ENCODE results near the gene HS6ST1. TPM values are rescaled to one million over a fixed set of nuclear protein-coding genes. Genes with fewer than 3 reads are reported as not detected.

Gene HS6ST1
- total RNA-seq, 1 experiment from 2014 or later: 22.0 TPM

DNA sequence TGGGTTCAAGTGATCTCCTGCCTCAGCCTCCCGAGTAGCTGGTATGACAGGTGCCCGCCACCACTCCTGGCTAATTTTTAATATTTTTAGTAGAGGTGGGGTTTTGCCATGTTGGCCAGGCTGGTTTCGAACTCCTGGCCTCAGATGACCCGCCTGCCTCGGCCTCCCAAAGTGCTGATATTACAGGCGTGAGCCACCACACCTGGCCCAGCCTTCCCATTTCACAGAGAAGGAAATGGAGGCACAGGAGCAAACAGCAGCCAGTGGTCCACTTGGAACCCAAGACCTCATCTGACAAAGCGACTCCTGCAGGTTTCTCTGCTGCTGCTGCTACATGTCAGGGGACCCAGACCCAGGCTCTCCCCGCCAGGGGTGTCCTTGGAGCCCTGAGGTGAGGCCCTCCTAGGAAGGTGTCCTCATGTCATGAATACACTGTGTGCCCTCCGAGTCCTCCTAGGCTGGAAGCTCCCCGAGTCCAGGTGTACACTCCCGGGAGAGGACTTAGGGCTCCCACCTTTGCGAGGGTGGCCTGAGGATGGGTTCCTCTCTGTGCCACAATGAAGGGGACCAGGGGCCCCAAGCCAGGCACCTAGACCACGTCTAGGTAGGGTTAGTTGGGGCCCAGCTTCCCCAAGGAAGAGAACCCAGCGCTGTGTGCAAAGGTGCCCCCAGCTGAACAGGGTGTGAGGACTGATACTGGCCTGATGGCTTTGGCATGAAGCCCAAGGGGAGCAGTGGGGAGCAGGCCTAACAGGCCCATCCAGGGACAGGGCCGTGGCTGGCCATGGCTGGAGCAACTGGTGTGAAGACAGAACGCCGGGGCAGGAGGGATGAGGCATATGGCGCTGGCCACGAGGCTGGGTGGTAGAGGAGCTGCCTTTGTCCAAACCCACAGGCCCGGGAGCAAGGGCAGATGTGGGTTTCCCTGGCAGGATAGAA lies 56.1 kb downstream of the HS6ST1 start:
- BruUV-seq (replicated peaks): no TSS peak
- H3K4me3 ChIP-seq (ENCODE audit: low read depth in 2 of 2, low read length in 2 of 2): no peak overlapping the region
- intact Hi-C loops (cut with micrococcal nuclease; ENCODE audit: unreplicated experiment) (no loop called here), in situ Hi-C loops (cut with HindIII; ENCODE audit: low pct_unique_long_range_greater_than_20kb, low sequenced_read_pairs) (no loop called here)
- H3K36me3 ChIP-seq (ENCODE audit: control insufficient read depth, insufficient read depth, low read length): no peaks in the 10 kb centered on the region
- peaks cover 6% of the 10 kb centered on the region for H3K4me1 ChIP-seq (ENCODE audit: control insufficient read depth, insufficient read depth, low read length)
- H3K9me3 ChIP-seq (ENCODE audit: control insufficient read depth, insufficient read depth, low read depth, low read length): no peaks in the 10 kb centered on the region
- DNase-seq (ENCODE audit: low read depth, low spot score) (no peak), ATAC-seq (no peak)
- POLR2A ChIA-PET: no interaction called here
- CTCF ChIA-PET: no interaction called here
- TF ChIP-seq TCF7L2 (IDR thresholded peaks at IDR 0.05; ENCODE audit: low read depth, low read length) (no peak), REST (IDR thresholded peaks at IDR 0.05; ENCODE audit: insufficient read depth in 1 of 2, low read depth in 2 of 2, low read length in 1 of 2) (no peak), CTCF (IDR thresholded peaks at IDR 0.05) (no peak)
- H3K27me3 ChIP-seq (ENCODE audit: control insufficient read depth, insufficient read depth, low read length): no peaks in the 10 kb centered on the region
- no peak overlapping the region for H3K27ac ChIP-seq (ENCODE audit: low read length)

DNA sequence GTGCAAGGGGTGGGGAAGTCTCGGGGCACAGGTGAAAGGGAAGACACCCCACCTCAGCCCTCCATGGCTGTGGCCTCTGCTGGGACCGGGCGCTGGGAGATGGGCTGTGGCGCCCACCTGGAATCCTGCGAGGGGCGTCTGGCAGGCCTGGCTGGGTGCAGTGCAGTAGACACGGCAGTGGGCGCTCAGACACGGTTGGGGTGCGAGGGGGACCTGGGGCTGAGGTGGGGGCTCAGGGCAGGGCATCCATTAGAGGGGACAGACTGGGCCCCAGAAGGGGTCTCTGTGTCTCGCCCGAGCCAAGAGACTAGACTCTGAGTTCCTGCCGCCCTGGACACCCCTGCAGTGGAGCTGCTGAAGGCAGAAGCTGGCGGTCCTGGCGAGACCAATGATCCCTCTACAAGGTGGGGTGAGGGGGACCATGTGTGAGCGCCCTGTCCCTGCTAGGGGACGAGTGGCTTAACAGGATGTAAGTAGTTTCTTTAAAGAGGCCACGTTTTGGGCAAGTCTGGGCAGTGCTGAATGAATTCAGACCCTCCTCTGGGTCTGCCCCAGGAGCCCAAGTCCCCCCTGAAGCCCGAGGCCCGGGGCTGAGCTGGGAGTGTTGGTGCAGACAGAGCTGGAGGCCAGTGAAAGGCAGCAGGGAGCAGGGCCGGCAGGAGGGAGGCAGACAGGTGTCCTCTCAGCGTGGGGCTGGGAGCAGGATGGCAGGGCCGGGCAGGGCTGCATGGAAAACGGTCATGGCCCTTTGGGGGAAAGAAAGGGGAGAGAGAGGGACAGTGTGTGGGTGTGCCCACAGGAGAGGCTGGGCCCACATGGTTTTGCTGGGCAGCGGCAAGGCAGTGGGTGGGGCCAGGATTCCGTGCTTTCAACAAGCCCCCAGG lies 57.2 kb downstream of the HS6ST1 start:
- intact Hi-C loops (cut with micrococcal nuclease; ENCODE audit: unreplicated experiment): no loop called here
- in situ Hi-C loops (cut with HindIII; ENCODE audit: low pct_unique_long_range_greater_than_20kb, low sequenced_read_pairs): no loop called here
- peak overlapping the region; percentile 74 for H3K27ac ChIP-seq (ENCODE audit: low read length)

More for the DNA sequence above, 57.2 kb downstream of the HS6ST1 start:
- ChIA-PET POLR2A (no interaction called here), CTCF (no interaction called here)
- H3K27me3 ChIP-seq (ENCODE audit: control insufficient read depth, insufficient read depth, low read length): no peaks in the 10 kb centered on the region
- H3K4me1 ChIP-seq (ENCODE audit: control insufficient read depth, insufficient read depth, low read length): peaks cover 6% of the 10 kb centered on the region
- no peak overlapping the region for H3K4me3 ChIP-seq (ENCODE audit: low read depth in 2 of 2, low read length in 2 of 2)
- no peaks in the 10 kb centered on the region for H3K36me3 ChIP-seq (ENCODE audit: control insufficient read depth, insufficient read depth, low read length)
- ATAC-seq: peak; percentile 47; the same call in 1 of the 2 replicates
- no TSS peak for BruUV-seq (replicated peaks)
- H3K9me3 ChIP-seq (ENCODE audit: control insufficient read depth, insufficient read depth, low read depth, low read length): no peaks in the 10 kb centered on the region
- DNase-seq (ENCODE audit: low read depth, low spot score): no peak
- no peak for TF ChIP-seq POLR2AphosphoS5 (IDR thresholded peaks at IDR 0.05; ENCODE audit: low read depth, low read length)
- TF ChIP-seq TCF7L2 (IDR thresholded peaks at IDR 0.05; ENCODE audit: low read depth, low read length): no peak
- no peak for TF ChIP-seq CTCF (IDR thresholded peaks at IDR 0.05)
- no peak for TF ChIP-seq SIN3A (IDR thresholded peaks at IDR 0.05; ENCODE audit: borderline replicate concordance, insufficient read depth, low read depth, low read length)
- TF ChIP-seq REST (IDR thresholded peaks at IDR 0.05; ENCODE audit: insufficient read depth in 1 of 2, low read depth in 2 of 2, low read length in 1 of 2): no peak

All from Panc1 (cell line).